ENCODE measurements around the gene ADGRA3. TPM values are rescaled to one million over a fixed set of nuclear protein-coding genes. Genes with fewer than 3 reads are reported as not detected.

The ADGRA3 gene
- total RNA-seq, 2 experiments from 2014 or later, result 1.4 to 1.5 TPM

DNA sequence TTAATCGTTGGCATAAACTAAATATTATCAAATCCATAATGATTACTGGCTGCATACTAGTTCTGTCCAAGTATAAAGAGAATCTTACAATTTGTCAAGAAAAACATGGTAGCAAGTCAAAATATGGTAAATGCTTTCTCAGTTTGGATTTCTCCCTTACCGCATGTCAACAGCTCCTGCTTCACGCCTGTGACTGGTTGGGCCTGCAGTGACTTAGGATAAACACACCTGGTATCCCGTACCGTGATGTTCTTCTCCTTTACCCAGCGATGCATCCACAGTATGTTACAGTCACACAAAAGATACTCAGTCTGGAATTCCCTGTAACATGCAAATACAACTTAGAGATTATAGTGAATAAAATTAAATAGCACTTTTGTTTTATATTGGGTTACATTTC is 71.1 kb downstream of the ADGRA3 start:
- H3K27ac Mint-ChIP-seq, result peak overlapping the region; percentile 56
- no peaks in the 10 kb centered on the region for H3K36me3 Mint-ChIP-seq
- no peak for DNase-seq
- POLR2A ChIA-PET, result no interaction called here
- intact Hi-C loops (cut with micrococcal nuclease), result no loop called here
- H3K4me3 Mint-ChIP-seq, result no peak overlapping the region
- peaks cover 6% of the 10 kb centered on the region for H3K4me1 Mint-ChIP-seq (ENCODE audit: low read depth)
- CTCF ChIA-PET, result no interaction called here
- H3K27me3 Mint-ChIP-seq, result no peaks in the 10 kb centered on the region
- no peaks in the 10 kb centered on the region for H3K9me3 Mint-ChIP-seq

DNA sequence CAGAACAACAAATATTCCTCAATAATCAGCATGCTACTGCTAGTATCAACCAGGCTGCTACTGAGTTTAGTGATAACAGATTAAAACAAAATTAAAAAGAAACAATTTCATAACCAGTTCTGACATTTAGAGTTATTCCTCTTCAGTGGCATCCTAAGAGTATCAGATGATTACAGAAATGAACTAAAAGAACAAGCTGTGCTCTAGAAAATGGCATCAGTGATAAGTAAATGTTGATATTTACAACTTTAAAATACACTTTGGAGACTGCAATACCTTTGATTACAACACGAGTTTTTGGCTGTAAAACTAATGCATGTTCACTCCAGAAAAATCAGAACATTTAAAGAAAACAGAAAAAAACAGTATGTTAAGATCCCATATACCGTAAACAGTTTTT is 72.9 kb downstream of the ADGRA3 start:
- no peaks in the 10 kb centered on the region for H3K9me3 Mint-ChIP-seq
- POLR2A ChIA-PET, result no interaction called here
- intact Hi-C loops (cut with micrococcal nuclease), result no loop called here

GRCh38 chr4:22440999-22441398 is 74.9 kb downstream of the ADGRA3 start:
- CTCF ChIA-PET, result no interaction called here
- POLR2A ChIA-PET, result no interaction called here
- H3K9me3 Mint-ChIP-seq, result no peaks in the 10 kb centered on the region
- no peak overlapping the region for H3K27ac Mint-ChIP-seq
- no peak for DNase-seq
- H3K4me1 Mint-ChIP-seq (ENCODE audit: low read depth), result peaks cover 6% of the 10 kb centered on the region
- no peak overlapping the region for H3K4me3 Mint-ChIP-seq
- H3K36me3 Mint-ChIP-seq, result no peaks in the 10 kb centered on the region
- no peaks in the 10 kb centered on the region for H3K27me3 Mint-ChIP-seq
- intact Hi-C loops (cut with micrococcal nuclease), result no loop called here

More for the DNA sequence above, 72.9 kb downstream of the ADGRA3 start:
- Mint-ChIP-seq H3K4me1 (ENCODE audit: low read depth) (peaks cover 6% of the 10 kb centered on the region), H3K27ac (no peak overlapping the region), H3K36me3 (no peaks in the 10 kb centered on the region), H3K4me3 (no peak overlapping the region), H3K27me3 (no peaks in the 10 kb centered on the region)
- DNase-seq, result no peak
- CTCF ChIA-PET, result no interaction called here

DNA sequence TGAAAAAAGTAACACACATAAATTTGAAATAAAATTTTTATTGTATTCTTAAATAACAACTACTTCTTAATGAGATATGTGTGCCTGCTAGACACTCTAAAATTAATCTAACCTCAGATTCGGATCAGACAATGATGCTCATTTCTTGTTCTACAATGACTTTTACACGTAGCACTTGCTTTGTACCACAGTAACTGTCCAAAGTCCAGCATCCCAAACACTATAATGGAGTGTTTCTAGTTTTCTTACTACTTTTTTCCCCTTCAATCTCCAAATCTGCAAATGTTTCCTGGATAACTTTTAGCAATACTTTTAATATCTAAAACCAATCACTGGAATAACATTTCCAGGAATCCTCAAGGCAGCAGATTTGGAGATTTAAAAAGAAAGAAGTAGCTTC is 75.9 kb downstream of the ADGRA3 start:
- POLR2A ChIA-PET, result no interaction called here
- CTCF ChIA-PET, result no interaction called here
- no peaks in the 10 kb centered on the region for H3K9me3 Mint-ChIP-seq
- H3K4me3 Mint-ChIP-seq, result no peak overlapping the region
- no peaks in the 10 kb centered on the region for H3K36me3 Mint-ChIP-seq
- H3K27ac Mint-ChIP-seq, result no peak overlapping the region
- H3K4me1 Mint-ChIP-seq (ENCODE audit: low read depth), result peaks cover 6% of the 10 kb centered on the region
- no peaks in the 10 kb centered on the region for H3K27me3 Mint-ChIP-seq
- intact Hi-C loops (cut with micrococcal nuclease), result no loop called here
- no peak for DNase-seq

- no peaks in the 10 kb centered on the region for H3K9me3 Mint-ChIP-seq
- DNase-seq, result no peak
- H3K36me3 Mint-ChIP-seq, result no peaks in the 10 kb centered on the region
- ChIA-PET CTCF (interaction anchor here (0.6 kb wide), 1 partner anchor 387 kb away, joined by 5 read pairs; no protein-coding TSS in a partner anchor), POLR2A (no interaction called here)
- intact Hi-C loops (cut with micrococcal nuclease), result no loop called here
- H3K4me1 Mint-ChIP-seq (ENCODE audit: low read depth), result no peaks in the 10 kb centered on the region
- no peak overlapping the region for H3K4me3 Mint-ChIP-seq
- H3K27ac Mint-ChIP-seq, result no peak overlapping the region
- H3K27me3 Mint-ChIP-seq, result no peaks in the 10 kb centered on the region
These were observed 80.2 kb downstream of the ADGRA3 start for GRCh38 chr4:22435652-22436051.

DNA sequence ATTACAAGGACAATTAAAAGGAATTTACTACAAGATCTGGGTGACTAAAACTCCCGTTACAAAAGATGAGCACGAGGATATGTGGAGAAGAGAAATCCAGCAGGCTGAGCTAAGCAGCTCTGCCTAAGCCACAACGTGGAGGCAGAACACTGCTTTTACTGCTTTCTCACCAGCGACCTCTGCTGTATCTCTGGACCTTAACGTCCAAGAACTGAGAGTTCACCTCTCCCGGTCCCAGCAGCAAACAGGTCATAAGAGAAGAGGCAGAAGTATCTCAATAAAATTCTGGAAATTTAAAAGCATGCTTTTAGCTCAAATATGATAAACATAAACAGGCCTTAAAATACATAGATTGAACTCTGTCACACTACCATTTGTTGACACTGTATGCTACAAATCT is 81.0 kb downstream of the ADGRA3 start:
- no peaks in the 10 kb centered on the region for H3K4me1 Mint-ChIP-seq (ENCODE audit: low read depth)
- ChIA-PET POLR2A (no interaction called here), CTCF (interaction anchor here (0.6 kb wide), 1 partner anchor 386 kb away, joined by 5 read pairs; no protein-coding TSS in a partner anchor)
- intact Hi-C loops (cut with micrococcal nuclease), result no loop called here
- H3K4me3 Mint-ChIP-seq, result no peak overlapping the region
- no peak for DNase-seq
- no peaks in the 10 kb centered on the region for H3K36me3 Mint-ChIP-seq
- no peaks in the 10 kb centered on the region for H3K27me3 Mint-ChIP-seq
- H3K27ac Mint-ChIP-seq, result no peak overlapping the region
- no peaks in the 10 kb centered on the region for H3K9me3 Mint-ChIP-seq

GRCh38 chr4:22430626-22431025 is 85.2 kb downstream of the ADGRA3 start:
- no peak for DNase-seq
- H3K27ac Mint-ChIP-seq, result no peak overlapping the region
- POLR2A ChIA-PET, result no interaction called here

DNA sequence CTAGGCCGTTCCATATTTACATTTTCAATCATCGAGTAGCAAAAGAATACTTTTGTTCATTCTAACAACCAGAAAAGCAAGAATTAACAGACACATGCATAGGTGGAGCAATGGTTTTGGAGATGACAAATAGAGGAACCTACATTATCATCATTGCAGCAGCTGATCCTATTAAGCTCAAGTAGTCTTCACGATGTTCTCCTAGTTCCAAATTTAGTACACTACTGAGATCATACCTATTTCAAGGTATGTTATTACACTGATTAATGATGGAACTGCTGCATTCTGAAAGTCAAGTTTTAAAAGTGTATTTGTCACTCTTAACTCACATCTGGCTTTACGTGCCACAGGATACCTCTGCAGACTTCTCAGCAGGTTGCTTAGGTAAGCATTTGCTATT is 87.4 kb downstream of the ADGRA3 start:
- no peaks in the 10 kb centered on the region for H3K27me3 Mint-ChIP-seq
- no peaks in the 10 kb centered on the region for H3K9me3 Mint-ChIP-seq
- intact Hi-C loops (cut with micrococcal nuclease), result no loop called here
- ChIA-PET CTCF (no interaction called here), POLR2A (no interaction called here)
- no peaks in the 10 kb centered on the region for H3K4me1 Mint-ChIP-seq (ENCODE audit: low read depth)
- H3K36me3 Mint-ChIP-seq, result no peaks in the 10 kb centered on the region
- no peak overlapping the region for H3K4me3 Mint-ChIP-seq
- DNase-seq, result no peak
- no peak overlapping the region for H3K27ac Mint-ChIP-seq

More at GRCh38 chr4:22430626-22431025, 85.2 kb downstream of the ADGRA3 start:
- Mint-ChIP-seq H3K4me1 (ENCODE audit: low read depth) (no peaks in the 10 kb centered on the region), H3K9me3 (no peaks in the 10 kb centered on the region), H3K27me3 (no peaks in the 10 kb centered on the region), H3K4me3 (no peak overlapping the region), H3K36me3 (no peaks in the 10 kb centered on the region)
- CTCF ChIA-PET, result no interaction called here
- intact Hi-C loops (cut with micrococcal nuclease), result no loop called here

- intact Hi-C loops (cut with micrococcal nuclease), result no loop called here
- H3K27me3 Mint-ChIP-seq, result no peaks in the 10 kb centered on the region
- H3K36me3 Mint-ChIP-seq, result no peaks in the 10 kb centered on the region
- ChIA-PET POLR2A (no interaction called here), CTCF (no interaction called here)
- H3K4me3 Mint-ChIP-seq, result no peak overlapping the region
- no peaks in the 10 kb centered on the region for H3K4me1 Mint-ChIP-seq (ENCODE audit: low read depth)
- no peak for DNase-seq
- no peak overlapping the region for H3K27ac Mint-ChIP-seq
- no peaks in the 10 kb centered on the region for H3K9me3 Mint-ChIP-seq
These were observed 88.2 kb downstream of the ADGRA3 start for GRCh38 chr4:22427675-22428074.

DNA sequence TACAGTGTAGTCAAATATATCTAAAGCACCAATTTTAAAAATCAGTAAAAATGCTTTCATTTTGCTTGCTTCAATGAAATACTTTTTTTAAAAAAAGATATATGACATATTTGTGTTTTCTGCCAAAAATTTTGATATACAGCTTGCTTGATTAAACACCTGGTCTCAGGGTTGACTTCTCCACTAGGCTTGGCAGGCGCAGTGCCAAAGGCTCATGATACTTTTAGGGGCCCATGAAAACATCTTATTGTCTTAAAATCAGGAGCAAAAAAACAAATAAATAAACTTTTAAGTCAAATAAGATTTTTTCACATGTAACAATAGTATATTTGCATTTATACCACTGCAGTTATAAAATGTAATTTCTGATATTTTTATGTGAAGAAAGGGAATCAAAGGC is 95.6 kb downstream of the ADGRA3 start:
- no peak for DNase-seq
- ChIA-PET CTCF (no interaction called here), POLR2A (no interaction called here)
- H3K4me1 Mint-ChIP-seq (ENCODE audit: low read depth), result no peaks in the 10 kb centered on the region
- H3K27ac Mint-ChIP-seq, result no peak overlapping the region
- intact Hi-C loops (cut with micrococcal nuclease), result no loop called here
- H3K36me3 Mint-ChIP-seq, result no peaks in the 10 kb centered on the region
- no peaks in the 10 kb centered on the region for H3K27me3 Mint-ChIP-seq
- no peaks in the 10 kb centered on the region for H3K9me3 Mint-ChIP-seq
- no peak overlapping the region for H3K4me3 Mint-ChIP-seq

GRCh38 chr4:22417408-22417807 is 98.5 kb downstream of the ADGRA3 start:
- no peaks in the 10 kb centered on the region for H3K27me3 Mint-ChIP-seq
- H3K9me3 Mint-ChIP-seq, result no peaks in the 10 kb centered on the region
- no peaks in the 10 kb centered on the region for H3K4me1 Mint-ChIP-seq (ENCODE audit: low read depth)
- CTCF ChIA-PET, result no interaction called here
- no peaks in the 10 kb centered on the region for H3K36me3 Mint-ChIP-seq
- intact Hi-C loops (cut with micrococcal nuclease), result no loop called here
- no peak for DNase-seq
- POLR2A ChIA-PET, result no interaction called here
- H3K4me3 Mint-ChIP-seq, result no peak overlapping the region
- H3K27ac Mint-ChIP-seq, result no peak overlapping the region

DNA sequence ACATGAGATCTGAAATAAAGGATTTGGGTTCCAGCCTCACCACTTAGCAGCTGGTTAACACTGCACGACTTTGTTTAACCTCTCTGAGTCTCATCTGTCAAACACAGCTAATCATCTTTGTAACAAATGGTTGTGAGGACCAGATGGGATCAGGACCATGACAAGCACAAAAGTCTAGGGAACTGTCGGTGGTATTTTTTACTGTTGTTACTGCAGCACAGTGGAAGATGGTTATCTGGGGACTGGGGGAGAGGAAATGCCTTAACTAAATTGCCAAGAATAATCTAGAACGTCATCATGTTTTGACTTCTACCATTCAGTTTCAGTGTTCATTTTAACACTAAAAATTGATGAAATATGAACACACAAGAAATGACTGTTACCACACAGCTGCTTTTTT is 99.5 kb downstream of the ADGRA3 start:
- Mint-ChIP-seq H3K36me3 (no peaks in the 10 kb centered on the region), H3K4me3 (no peak overlapping the region), H3K27me3 (no peaks in the 10 kb centered on the region), H3K9me3 (no peaks in the 10 kb centered on the region), H3K4me1 (ENCODE audit: low read depth) (no peaks in the 10 kb centered on the region), H3K27ac (no peak overlapping the region)
- POLR2A ChIA-PET, result no interaction called here
- intact Hi-C loops (cut with micrococcal nuclease), result no loop called here
- CTCF ChIA-PET, result no interaction called here
- no peak for DNase-seq

- Mint-ChIP-seq H3K36me3 (no peaks in the 10 kb centered on the region), H3K4me3 (no peak overlapping the region), H3K4me1 (ENCODE audit: low read depth) (no peaks in the 10 kb centered on the region), H3K27ac (no peak overlapping the region), H3K9me3 (no peaks in the 10 kb centered on the region), H3K27me3 (no peaks in the 10 kb centered on the region)
- intact Hi-C loops (cut with micrococcal nuclease), result no loop called here
- CTCF ChIA-PET, result no interaction called here
- DNase-seq, result no peak
- POLR2A ChIA-PET, result no interaction called here
These were observed 101.0 kb downstream of the ADGRA3 start for GRCh38 chr4:22414833-22415232.

DNA sequence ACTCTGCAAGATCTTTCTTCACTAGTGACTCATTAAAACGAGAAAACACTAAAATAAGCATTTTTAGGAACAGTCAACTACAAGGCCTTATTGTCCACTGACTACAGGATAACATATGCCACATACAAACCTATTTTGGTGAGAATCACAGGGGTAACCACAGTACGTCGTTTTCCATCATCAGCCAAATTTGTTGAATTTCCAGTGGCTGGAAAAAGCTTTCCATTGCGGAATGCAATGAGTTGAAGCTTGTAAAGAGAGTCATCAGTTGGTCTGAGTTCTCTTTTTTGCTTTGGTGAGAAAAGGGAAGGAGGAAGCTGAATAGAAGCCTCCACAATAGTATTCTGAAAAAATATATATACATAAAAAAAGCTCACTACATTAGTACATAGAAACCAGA is 102.4 kb downstream of the ADGRA3 start:
- Mint-ChIP-seq H3K4me1 (ENCODE audit: low read depth) (no peaks in the 10 kb centered on the region), H3K9me3 (no peaks in the 10 kb centered on the region), H3K4me3 (no peak overlapping the region), H3K27me3 (no peaks in the 10 kb centered on the region), H3K36me3 (no peaks in the 10 kb centered on the region), H3K27ac (no peak overlapping the region)
- POLR2A ChIA-PET, result no interaction called here
- CTCF ChIA-PET, result no interaction called here
- intact Hi-C loops (cut with micrococcal nuclease), result no loop called here
- DNase-seq, result no peak

Measured in activated CD4-positive, alpha-beta memory T cell treated with anti-CD3 and anti-CD28 coated beads for 36 hours (primary cell).